Measurements from ENCODE around the gene IGFLR1. TPM values are rescaled to one million over a fixed set of nuclear protein-coding genes. Genes with fewer than 3 reads are reported as not detected.

The IGFLR1 gene
- total and polyA plus RNA-seq, 4 donors, result 7.0 to 59.7 (median 31.2) TPM

DNA sequence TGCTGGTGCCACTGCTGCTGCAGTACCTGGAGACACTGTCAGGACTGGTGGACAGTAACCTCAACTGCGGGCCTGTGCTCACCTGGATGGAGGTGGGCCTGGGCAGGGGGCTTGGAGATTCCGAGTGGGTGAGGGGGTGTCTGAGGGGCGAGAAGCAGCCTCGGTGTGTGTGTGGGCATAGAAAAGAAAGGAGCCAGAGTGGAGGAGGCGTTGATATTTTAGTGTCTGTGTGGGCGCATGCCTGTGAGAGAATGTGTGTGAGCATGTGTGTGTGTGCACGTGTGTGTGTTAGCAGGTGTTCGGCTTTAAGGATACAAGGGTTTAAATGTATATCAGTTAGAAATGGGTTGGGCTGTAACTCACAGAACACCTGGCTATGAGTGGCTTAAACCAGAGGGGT lies 36.8 kb upstream of the IGFLR1 start:
- WGBS, result 92% methylated on average over 8 of the region's 8 CpGs
- H3K9me3 ChIP-seq (ENCODE audit: control insufficient read depth in 4 of 4, low read length in 3 of 4), result no peaks in the 10 kb centered on the region
- H3K27me3 ChIP-seq (ENCODE audit: control insufficient read depth in 4 of 4, insufficient read depth in 4 of 4, low read length in 3 of 4), result no peaks in the 10 kb centered on the region
- TF ChIP-seq TAF1 (conservative IDR thresholded peaks at IDR 0.05) (no peak), FOXA1 (IDR thresholded peaks at IDR 0.05) (no peak), HNF4A (conservative IDR thresholded peaks at IDR 0.05) (no peak), ATF3 (IDR thresholded peaks at IDR 0.05) (no peak), NR2F2 (IDR thresholded peaks at IDR 0.05) (no peak), JUND (IDR thresholded peaks at IDR 0.05) (no peak), YY1 (IDR thresholded peaks at IDR 0.05) (no peak), HNF4G (IDR thresholded peaks at IDR 0.05) (no peak), SP1 (IDR thresholded peaks at IDR 0.05) (no peak), ZBTB33 (IDR thresholded peaks at IDR 0.05) (no peak), RXRA (IDR thresholded peaks at IDR 0.05) (no peak), FOXA2 (IDR thresholded peaks at IDR 0.05) (no peak), CTCF (IDR thresholded peaks at IDR 0.05; ENCODE audit: low read depth, low read length, missing input control) (no peak), RAD21 (IDR thresholded peaks at IDR 0.05) (no peak), MAX (IDR thresholded peaks at IDR 0.05) (no peak), GABPA (IDR thresholded peaks at IDR 0.05 in 1 of 2, conservative IDR thresholded peaks at IDR 0.05 in 1 of 2) (no peak), EGR1 (IDR thresholded peaks at IDR 0.05; ENCODE audit: low read depth in 2 of 2) (no peak)
- TF ChIP-seq, protein P1, sequence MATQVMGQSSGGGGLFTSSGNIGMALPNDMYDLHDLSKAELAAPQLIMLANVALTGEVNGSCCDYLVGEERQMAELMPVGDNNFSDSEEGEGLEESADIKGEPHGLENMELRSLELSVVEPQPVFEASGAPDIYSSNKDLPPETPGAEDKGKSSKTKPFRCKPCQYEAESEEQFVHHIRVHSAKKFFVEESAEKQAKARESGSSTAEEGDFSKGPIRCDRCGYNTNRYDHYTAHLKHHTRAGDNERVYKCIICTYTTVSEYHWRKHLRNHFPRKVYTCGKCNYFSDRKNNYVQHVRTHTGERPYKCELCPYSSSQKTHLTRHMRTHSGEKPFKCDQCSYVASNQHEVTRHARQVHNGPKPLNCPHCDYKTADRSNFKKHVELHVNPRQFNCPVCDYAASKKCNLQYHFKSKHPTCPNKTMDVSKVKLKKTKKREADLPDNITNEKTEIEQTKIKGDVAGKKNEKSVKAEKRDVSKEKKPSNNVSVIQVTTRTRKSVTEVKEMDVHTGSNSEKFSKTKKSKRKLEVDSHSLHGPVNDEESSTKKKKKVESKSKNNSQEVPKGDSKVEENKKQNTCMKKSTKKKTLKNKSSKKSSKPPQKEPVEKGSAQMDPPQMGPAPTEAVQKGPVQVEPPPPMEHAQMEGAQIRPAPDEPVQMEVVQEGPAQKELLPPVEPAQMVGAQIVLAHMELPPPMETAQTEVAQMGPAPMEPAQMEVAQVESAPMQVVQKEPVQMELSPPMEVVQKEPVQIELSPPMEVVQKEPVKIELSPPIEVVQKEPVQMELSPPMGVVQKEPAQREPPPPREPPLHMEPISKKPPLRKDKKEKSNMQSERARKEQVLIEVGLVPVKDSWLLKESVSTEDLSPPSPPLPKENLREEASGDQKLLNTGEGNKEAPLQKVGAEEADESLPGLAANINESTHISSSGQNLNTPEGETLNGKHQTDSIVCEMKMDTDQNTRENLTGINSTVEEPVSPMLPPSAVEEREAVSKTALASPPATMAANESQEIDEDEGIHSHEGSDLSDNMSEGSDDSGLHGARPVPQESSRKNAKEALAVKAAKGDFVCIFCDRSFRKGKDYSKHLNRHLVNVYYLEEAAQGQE (IDR thresholded peaks at IDR 0.05), result no peak
- no peak overlapping the region for H3K4me3 ChIP-seq (ENCODE audit: low read depth in 1 of 3, low read length in 3 of 3)
- H3K36me3 ChIP-seq (ENCODE audit: control insufficient read depth in 4 of 4, insufficient read depth in 3 of 4, low read depth in 1 of 4, low read length in 3 of 4), result peaks cover 0 to 1% (median 0%) of the 10 kb centered on the region in 4 donors
- peaks cover 0 to 5% (median 4%) of the 10 kb centered on the region in 4 donors for H3K4me1 ChIP-seq (ENCODE audit: control insufficient read depth in 4 of 4, insufficient read depth in 4 of 4, low read length in 3 of 4)
- H3K27ac ChIP-seq (ENCODE audit: low read depth in 1 of 2, low read length in 2 of 2), result no peak overlapping the region
- DNase-seq (ENCODE audit: low spot score), result no peak
- H3K9ac ChIP-seq (ENCODE audit: low read depth in 1 of 2, low read length in 2 of 2), result no peak overlapping the region

Data from liver (tissue), 9 donors.